ENCODE data around the gene TBC1D10A.

TBC1D10A gene

GRCh38 chr22:30326706-30327362 lies at the start of gene TBC1D10A:
Gene TBC1D10A (minus strand): TSS chr22:30326941. CDS start chr22:30326881, 60 bp downstream.
- peak; percentile 91 for DNase-seq (ENCODE audit: low read depth)
- peak within 1 kb of the TSS; percentile 58 for H3K4me3 ChIP-seq (ENCODE audit: low read depth, low read length)
- TF ChIP-seq CTCF (IDR thresholded peaks at IDR 0.05; ENCODE audit: low read depth, low read length): no peak
- no peak for TF ChIP-seq MYC (IDR thresholded peaks at IDR 0.05; ENCODE audit: low read depth, low read length)
- TF ChIP-seq POLR2A (IDR thresholded peaks at IDR 0.05; ENCODE audit: extremely low read depth, insufficient read length): peak; percentile 40
- TF ChIP-seq MAX (IDR thresholded peaks at IDR 0.05; ENCODE audit: low read depth, low read length): no peak

- TF ChIP-seq MYC (IDR thresholded peaks at IDR 0.05; ENCODE audit: low read depth, low read length) (no peak), POLR2A (IDR thresholded peaks at IDR 0.05; ENCODE audit: extremely low read depth, insufficient read length) (no peak), MAX (IDR thresholded peaks at IDR 0.05; ENCODE audit: low read depth, low read length) (no peak), CTCF (IDR thresholded peaks at IDR 0.05; ENCODE audit: low read depth, low read length) (no peak)
Measured at GRCh38 chr22:30375312-30375849, 48.6 kb upstream of the TBC1D10A start.

GRCh38 chr22:30373331-30374325 lies 46.9 kb upstream of the TBC1D10A start:
- H3K4me3 ChIP-seq (ENCODE audit: low read depth, low read length): no peak overlapping the region
- DNase-seq (ENCODE audit: low read depth): no peak
- TF ChIP-seq POLR2A (IDR thresholded peaks at IDR 0.05; ENCODE audit: extremely low read depth, insufficient read length) (no peak), MAX (IDR thresholded peaks at IDR 0.05; ENCODE audit: low read depth, low read length) (no peak), MYC (IDR thresholded peaks at IDR 0.05; ENCODE audit: low read depth, low read length) (no peak), CTCF (IDR thresholded peaks at IDR 0.05; ENCODE audit: low read depth, low read length) (no peak)

More at GRCh38 chr22:30375312-30375849, 48.6 kb upstream of the TBC1D10A start:
- no peak for DNase-seq (ENCODE audit: low read depth)
- no peak overlapping the region for H3K4me3 ChIP-seq (ENCODE audit: low read depth, low read length)

- TF ChIP-seq MAX (IDR thresholded peaks at IDR 0.05; ENCODE audit: low read depth, low read length) (no peak), MYC (IDR thresholded peaks at IDR 0.05; ENCODE audit: low read depth, low read length) (no peak), CTCF (IDR thresholded peaks at IDR 0.05; ENCODE audit: low read depth, low read length) (no peak), POLR2A (IDR thresholded peaks at IDR 0.05; ENCODE audit: extremely low read depth, insufficient read length) (no peak)
- H3K4me3 ChIP-seq (ENCODE audit: low read depth, low read length): no peak overlapping the region
- peak; percentile 72 for DNase-seq (ENCODE audit: low read depth)
Measured at GRCh38 chr22:30372915-30373314, 46.2 kb upstream of the TBC1D10A start.

GRCh38 chr22:30371981-30372380 lies 45.2 kb upstream of the TBC1D10A start:
- no peak for DNase-seq (ENCODE audit: low read depth)
- TF ChIP-seq MAX (IDR thresholded peaks at IDR 0.05; ENCODE audit: low read depth, low read length): no peak
- no peak for TF ChIP-seq CTCF (IDR thresholded peaks at IDR 0.05; ENCODE audit: low read depth, low read length)
- H3K4me3 ChIP-seq (ENCODE audit: low read depth, low read length): no peak overlapping the region
